ENCODE results near the gene CDK5RAP3. TPM values are rescaled to one million over a fixed set of nuclear protein-coding genes. Genes with fewer than 3 reads are reported as not detected.

The CDK5RAP3 gene
- total and polyA plus RNA-seq, 3 experiments from 2014 or later: 81.3 to 184 (median 178) TPM

DNA sequence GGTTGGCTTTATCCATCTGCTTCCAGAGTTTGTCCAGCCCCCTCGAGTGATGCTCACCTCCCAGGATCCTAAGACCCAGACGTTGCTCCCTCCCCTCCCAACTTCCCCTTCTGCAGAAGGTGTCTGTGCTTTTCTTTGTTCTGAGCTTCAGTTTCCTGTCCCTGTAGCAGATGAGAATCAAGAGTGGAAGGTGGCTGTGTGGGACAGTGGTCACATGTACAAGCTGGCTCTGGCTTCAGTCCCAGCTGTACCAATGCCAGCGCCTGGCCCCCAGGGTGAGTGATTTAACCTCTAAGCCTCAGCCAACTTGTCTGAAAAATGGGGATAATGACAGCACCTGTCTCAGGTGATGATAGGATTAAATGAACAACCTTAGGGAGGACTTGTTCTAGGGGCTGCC, 21.0 kb upstream of the CDK5RAP3 start:
- peak overlapping the region in 4 of 7 donors; percentile 12 to 79 (median 48) for H3K4me3 Mint-ChIP-seq
- POLR2A ChIA-PET: interaction anchor here (1.2 kb wide), 1 partner anchor 8 kb away, joined by 5 read pairs; the partner anchor contains the start of gene PNPO
- H3K27ac ChIP-seq (ENCODE audit: low read depth, low read length): no peak overlapping the region

DNA sequence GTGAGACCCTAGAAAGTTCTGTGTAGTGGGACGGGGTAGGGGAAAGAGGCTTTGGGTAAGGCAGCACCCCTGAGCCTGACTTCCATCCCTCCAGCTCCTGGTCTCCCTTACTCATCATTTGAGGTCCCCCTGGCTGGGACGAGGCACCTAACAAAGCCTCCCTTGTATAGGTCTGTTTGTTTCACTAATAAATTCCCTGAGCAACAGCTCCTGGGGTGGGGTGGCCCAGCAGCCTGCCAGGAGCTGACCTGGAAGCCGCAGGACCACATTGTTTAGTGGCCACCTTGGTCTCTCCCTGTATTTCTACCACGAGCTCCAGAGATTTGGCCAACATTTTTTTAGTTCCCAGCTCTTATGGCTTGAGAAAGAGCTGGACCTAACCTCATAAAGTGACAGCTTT, 20.5 kb upstream of the CDK5RAP3 start:
- H3K4me3 Mint-ChIP-seq: no peak overlapping the region
- no peak for DNase-seq
- ChIA-PET POLR2A (interaction anchor here (0.8 to 1.2 kb wide), 2 partner anchors 9 to 20 kb away, joined by 3 to 5 read pairs; partner anchors contain the start of genes CDK5RAP3 and PNPO), CTCF (interaction anchor here (0.5 to 17.2 kb wide), 11 partner anchors 9 to 110 kb away, joined by 3 to 191 read pairs (median 5); partner anchors contain the start of genes CDK5RAP3, PNPO and SCRN2)
- no peak overlapping the region for H3K27ac ChIP-seq (ENCODE audit: low read depth, low read length)
- no peaks in the 10 kb centered on the region for H3K27me3 ChIP-seq (ENCODE audit: insufficient read depth, low read length, poor library complexity, severe bottlenecking)
- no peaks in the 10 kb centered on the region for H3K36me3 ChIP-seq (ENCODE audit: insufficient read depth, low read length)
- H3K9me3 Mint-ChIP-seq: no peaks in the 10 kb centered on the region
- H3K36me3 Mint-ChIP-seq: peaks cover 0 to 21% (median 5%) of the 10 kb centered on the region in 3 donors
- peaks cover 34% of the 10 kb centered on the region for H3K4me1 ChIP-seq (ENCODE audit: insufficient read depth, low read length)
- no peak overlapping the region for H3K4me3 ChIP-seq (ENCODE audit: low read length)
- H3K27me3 Mint-ChIP-seq: no peaks in the 10 kb centered on the region
- H3K4me1 Mint-ChIP-seq: peaks cover 20 to 30% (median 22%) of the 10 kb centered on the region in 3 donors
- no peaks in the 10 kb centered on the region for H3K9me3 ChIP-seq (ENCODE audit: low read length)
- peak overlapping the region in 4 of 8 donors; percentile 25 to 75 (median 66) for H3K27ac Mint-ChIP-seq

More for the DNA sequence above, 21.0 kb upstream of the CDK5RAP3 start:
- Histone ChIP-seq H3K4me3 (ENCODE audit: low read length) (peak overlapping the region; percentile 61), H3K9me3 (ENCODE audit: low read length) (no peaks in the 10 kb centered on the region), H3K4me1 (ENCODE audit: insufficient read depth, low read length) (peaks cover 39% of the 10 kb centered on the region), H3K27me3 (ENCODE audit: insufficient read depth, low read length, poor library complexity, severe bottlenecking) (no peaks in the 10 kb centered on the region), H3K36me3 (ENCODE audit: insufficient read depth, low read length) (no peaks in the 10 kb centered on the region)
- Mint-ChIP-seq H3K27me3 (no peaks in the 10 kb centered on the region), H3K36me3 (peaks cover 0 to 25% (median 7%) of the 10 kb centered on the region in 3 donors), H3K4me1 (peaks cover 25 to 35% (median 27%) of the 10 kb centered on the region in 3 donors), H3K27ac (peak overlapping the region in 7 of 8 donors; percentile 17 to 83 (median 71)), H3K9me3 (no peaks in the 10 kb centered on the region)
- CTCF ChIA-PET: interaction anchor here (0.8 to 17.2 kb wide), 17 partner anchors 9 to 109 kb away, joined by 3 to 191 read pairs (median 4); partner anchors contain the start of genes CDK5RAP3, PNPO, SCRN2 and SP2
- peak in 1 of 5 donors; percentile 35 for DNase-seq

DNA sequence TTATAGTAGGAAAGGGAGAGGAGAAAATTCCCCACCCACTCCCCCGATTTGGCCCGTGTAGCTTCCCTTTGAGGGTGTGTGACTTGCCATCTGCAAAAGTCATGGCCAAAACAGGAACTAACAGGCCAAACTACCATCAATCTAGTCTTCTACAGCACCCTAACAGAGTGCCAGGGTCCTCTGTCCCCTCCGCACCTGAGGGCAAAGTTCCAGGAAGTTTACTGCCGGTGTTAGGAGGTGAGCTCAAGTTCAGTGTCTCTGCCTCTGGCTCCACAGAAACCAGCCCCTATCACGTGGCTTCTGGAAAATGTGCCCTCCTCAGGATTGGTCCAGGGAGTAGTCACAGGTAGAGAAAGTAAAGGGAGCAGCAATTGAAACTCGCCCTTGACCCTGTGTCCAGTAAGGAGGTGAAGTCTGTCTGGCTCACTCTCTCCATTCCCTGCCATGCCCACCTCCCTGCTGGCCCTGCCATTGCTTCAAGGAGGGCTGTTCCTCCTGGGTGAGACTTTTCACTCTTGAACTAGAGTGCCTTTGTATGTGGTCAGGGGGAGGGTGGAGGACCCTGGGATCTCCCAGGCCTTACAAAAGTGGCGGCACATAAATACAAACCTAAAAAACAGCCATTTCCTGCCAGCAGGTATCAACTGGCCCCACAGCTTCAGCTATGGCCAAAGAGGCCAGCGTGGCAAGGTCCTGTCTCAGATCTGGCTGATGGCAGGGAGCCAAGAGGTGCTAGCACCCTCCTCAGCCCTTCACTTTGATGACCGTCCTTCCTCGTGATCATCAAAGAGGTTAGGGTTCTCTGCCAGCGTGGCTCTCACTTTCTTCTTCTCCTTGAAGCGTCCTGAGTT, 18.5 kb upstream of the CDK5RAP3 start:
- POLR2A ChIA-PET: interaction anchor here (1.5 kb wide), 1 partner anchor 11 kb away, joined by 3 read pairs; the partner anchor contains the start of gene PNPO
- Mint-ChIP-seq H3K4me1 (peaks cover 13 to 16% (median 13%) of the 10 kb centered on the region in 3 donors), H3K27ac (no peak overlapping the region), H3K36me3 (peaks cover 0 to 10% (median 1%) of the 10 kb centered on the region in 3 donors), H3K27me3 (no peaks in the 10 kb centered on the region), H3K4me3 (no peak overlapping the region), H3K9me3 (no peaks in the 10 kb centered on the region)
- DNase-seq: peak in 1 of 5 donors; percentile 36
- no peaks in the 10 kb centered on the region for H3K36me3 ChIP-seq (ENCODE audit: insufficient read depth, low read length)
- H3K4me1 ChIP-seq (ENCODE audit: insufficient read depth, low read length): peaks cover 19% of the 10 kb centered on the region
- no peaks in the 10 kb centered on the region for H3K9me3 ChIP-seq (ENCODE audit: low read length)
- no peaks in the 10 kb centered on the region for H3K27me3 ChIP-seq (ENCODE audit: insufficient read depth, low read length, poor library complexity, severe bottlenecking)
- no peak overlapping the region for H3K27ac ChIP-seq (ENCODE audit: low read depth, low read length)
- H3K4me3 ChIP-seq (ENCODE audit: low read length): no peak overlapping the region
- CTCF ChIA-PET: interaction anchor here (3.5 to 17.2 kb wide), 3 partner anchors 11 to 69 kb away, joined by 10 to 191 read pairs (median 24); partner anchors contain the start of genes CDK5RAP3 and PNPO

DNA sequence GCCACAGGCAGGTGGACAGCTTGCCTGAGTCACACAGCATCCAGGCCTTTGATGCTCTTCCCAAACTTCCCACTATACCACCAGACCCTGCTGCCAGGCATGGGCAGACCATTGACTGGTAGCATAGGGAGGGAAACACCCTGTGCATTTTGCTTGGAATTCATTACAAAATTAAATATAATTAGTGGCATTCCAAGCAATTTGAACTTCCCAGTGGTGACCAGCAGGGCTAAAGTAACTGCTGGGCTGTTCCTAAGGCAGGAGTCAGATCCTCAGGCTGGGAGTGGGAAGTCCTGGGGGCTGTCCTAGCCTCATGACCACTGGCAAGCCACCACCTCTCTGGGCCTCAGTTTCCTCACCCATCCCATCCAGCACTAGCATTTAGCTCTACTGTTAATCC, 17.0 kb upstream of the CDK5RAP3 start:
- H3K9me3 ChIP-seq (ENCODE audit: low read length): no peaks in the 10 kb centered on the region
- Mint-ChIP-seq H3K36me3 (peaks cover 0 to 6% (median 1%) of the 10 kb centered on the region in 3 donors), H3K27me3 (no peaks in the 10 kb centered on the region), H3K27ac (no peak overlapping the region), H3K4me1 (peaks cover 13 to 14% (median 13%) of the 10 kb centered on the region in 3 donors), H3K4me3 (no peak overlapping the region), H3K9me3 (no peaks in the 10 kb centered on the region)
- H3K4me3 ChIP-seq (ENCODE audit: low read length): no peak overlapping the region
- H3K36me3 ChIP-seq (ENCODE audit: insufficient read depth, low read length): no peaks in the 10 kb centered on the region
- no peak overlapping the region for H3K27ac ChIP-seq (ENCODE audit: low read depth, low read length)
- ChIA-PET CTCF (interaction anchor here (0.9 to 17.2 kb wide), 3 partner anchors 9 to 16 kb away, joined by 3 to 191 read pairs (median 4); partner anchors contain the start of gene CDK5RAP3), POLR2A (no interaction called here)
- peaks cover 18% of the 10 kb centered on the region for H3K4me1 ChIP-seq (ENCODE audit: insufficient read depth, low read length)
- DNase-seq: peak in 1 of 5 donors; percentile 10
- no peaks in the 10 kb centered on the region for H3K27me3 ChIP-seq (ENCODE audit: insufficient read depth, low read length, poor library complexity, severe bottlenecking)

DNA sequence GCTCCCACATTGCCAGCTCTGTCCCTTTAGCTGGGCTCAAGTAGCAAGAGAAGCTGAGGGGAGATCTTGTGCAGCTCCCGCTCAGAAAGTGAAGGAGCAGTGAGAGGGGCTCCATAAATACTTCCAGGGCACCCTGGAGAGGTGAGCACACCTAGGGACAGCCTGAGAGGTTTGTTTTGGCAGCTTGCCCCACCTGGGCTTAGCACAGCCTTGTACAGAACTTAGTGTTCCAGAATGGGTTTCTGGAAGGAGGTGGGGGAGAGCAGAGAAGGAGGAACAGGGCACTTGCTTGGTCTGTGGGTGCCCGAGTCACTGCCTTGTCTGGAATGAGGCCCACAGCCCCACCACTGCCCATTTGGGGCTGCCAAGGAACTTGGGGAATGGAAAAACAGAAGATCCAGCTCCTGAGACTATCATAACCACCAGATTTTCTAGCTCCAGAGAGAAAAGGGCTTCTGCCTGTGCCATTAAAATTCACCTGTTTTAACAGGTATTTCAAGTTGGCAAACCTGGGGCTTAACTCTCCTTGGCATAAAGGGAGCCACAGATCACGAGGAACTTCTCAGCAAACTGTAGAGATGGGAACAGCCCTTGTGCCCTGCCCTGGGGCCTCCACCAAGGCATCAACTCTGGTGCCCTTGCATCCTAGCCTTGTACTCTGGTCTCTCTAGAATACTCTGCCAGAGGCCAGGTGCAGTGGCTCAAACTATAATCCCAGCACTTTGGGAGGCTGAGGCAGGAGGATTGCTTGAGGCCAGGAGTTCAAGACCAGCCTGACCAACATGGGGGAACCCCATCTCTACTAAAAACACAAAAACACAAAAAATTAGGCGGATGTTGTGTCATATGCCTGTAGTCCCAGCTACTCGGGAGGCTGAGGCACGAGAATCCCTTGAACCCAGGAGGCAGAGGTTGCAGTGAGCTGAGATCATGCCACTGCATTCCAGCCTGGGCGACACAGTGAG, 15.1 kb upstream of the CDK5RAP3 start:
- no peaks in the 10 kb centered on the region for H3K9me3 Mint-ChIP-seq
- no peaks in the 10 kb centered on the region for H3K4me1 Mint-ChIP-seq
- H3K4me3 ChIP-seq (ENCODE audit: low read length): no peak overlapping the region
- H3K36me3 ChIP-seq (ENCODE audit: insufficient read depth, low read length): no peaks in the 10 kb centered on the region
- ChIA-PET POLR2A (no interaction called here), CTCF (interaction anchor here (3.3 to 17.2 kb wide), 2 partner anchors 10 to 15 kb away, joined by 24 to 191 read pairs; partner anchors contain the start of gene CDK5RAP3)
- peak overlapping the region in 1 of 8 donors; percentile 52 for H3K27ac Mint-ChIP-seq
- H3K27me3 ChIP-seq (ENCODE audit: insufficient read depth, low read length, poor library complexity, severe bottlenecking): no peaks in the 10 kb centered on the region
- H3K36me3 Mint-ChIP-seq: peaks cover 0 to 5% (median 1%) of the 10 kb centered on the region in 3 donors
- peaks cover 0 to 1% of the 10 kb centered on the region in 2 donors for H3K27me3 Mint-ChIP-seq
- DNase-seq: peak in 1 of 5 donors; percentile 27
- no peaks in the 10 kb centered on the region for H3K9me3 ChIP-seq (ENCODE audit: low read length)
- H3K4me3 Mint-ChIP-seq: no peak overlapping the region
- no peak overlapping the region for H3K27ac ChIP-seq (ENCODE audit: low read depth, low read length)
- no peaks in the 10 kb centered on the region for H3K4me1 ChIP-seq (ENCODE audit: insufficient read depth, low read length)

DNA sequence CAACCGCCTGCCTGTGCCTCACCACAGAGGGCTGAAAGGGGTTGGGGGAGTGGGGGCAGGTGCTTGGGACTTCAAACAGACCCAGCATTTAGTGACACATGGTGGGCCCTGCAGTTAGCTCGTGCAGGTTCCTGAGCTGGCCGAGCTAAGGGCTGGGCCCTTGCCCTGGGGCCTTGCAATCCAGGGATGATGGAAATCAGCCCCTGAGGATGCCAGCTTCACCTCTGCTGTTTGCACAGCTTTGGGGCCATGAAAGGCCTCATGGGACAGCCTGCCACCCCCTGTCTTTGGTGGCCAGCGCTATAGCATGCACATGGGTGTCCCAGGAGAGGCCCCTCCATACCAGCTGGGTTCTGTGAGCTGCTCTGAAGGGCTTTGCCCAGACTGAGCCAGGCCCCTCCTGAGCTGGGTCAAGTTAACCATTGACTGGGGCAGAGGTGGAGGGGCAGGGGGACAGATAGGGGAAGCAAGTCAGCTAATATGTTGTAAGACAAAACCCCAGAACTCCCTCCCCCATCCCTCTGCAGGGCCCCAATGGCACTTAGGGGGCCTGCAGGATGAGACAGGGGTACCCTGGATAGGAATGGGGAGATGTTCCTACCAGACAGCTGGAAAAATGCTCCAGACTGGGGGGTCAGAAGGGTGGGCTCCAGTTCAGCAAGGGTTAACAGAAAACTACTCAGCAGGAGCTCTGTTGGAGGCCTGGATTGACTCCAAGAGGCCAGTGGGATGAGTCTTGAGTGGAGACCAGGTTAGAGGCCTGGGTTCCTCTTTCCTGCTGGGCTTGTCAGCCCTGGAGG, 13.9 kb upstream of the CDK5RAP3 start:
- Mint-ChIP-seq H3K36me3 (peaks cover 0 to 5% (median 1%) of the 10 kb centered on the region in 3 donors), H3K4me3 (no peak overlapping the region), H3K9me3 (no peaks in the 10 kb centered on the region), H3K27ac (no peak overlapping the region), H3K4me1 (no peaks in the 10 kb centered on the region), H3K27me3 (peaks cover 0 to 1% of the 10 kb centered on the region in 2 donors)
- Histone ChIP-seq H3K27me3 (ENCODE audit: insufficient read depth, low read length, poor library complexity, severe bottlenecking) (no peaks in the 10 kb centered on the region), H3K9me3 (ENCODE audit: low read length) (no peaks in the 10 kb centered on the region), H3K4me1 (ENCODE audit: insufficient read depth, low read length) (no peaks in the 10 kb centered on the region), H3K36me3 (ENCODE audit: insufficient read depth, low read length) (no peaks in the 10 kb centered on the region), H3K4me3 (ENCODE audit: low read length) (no peak overlapping the region), H3K27ac (ENCODE audit: low read depth, low read length) (no peak overlapping the region)
- DNase-seq: peak in 1 of 5 donors; percentile 19
- ChIA-PET POLR2A (no interaction called here), CTCF (interaction anchor here (1.7 to 17.2 kb wide), 3 partner anchors 9 to 13 kb away, joined by 3 to 191 read pairs (median 24); partner anchors contain the start of gene CDK5RAP3)
